ENCODE data around the gene CXCL17.
A peak's percentile ranks its signal among the peaks of the same experiment; 100 is the strongest.

Gene CXCL17

DNA sequence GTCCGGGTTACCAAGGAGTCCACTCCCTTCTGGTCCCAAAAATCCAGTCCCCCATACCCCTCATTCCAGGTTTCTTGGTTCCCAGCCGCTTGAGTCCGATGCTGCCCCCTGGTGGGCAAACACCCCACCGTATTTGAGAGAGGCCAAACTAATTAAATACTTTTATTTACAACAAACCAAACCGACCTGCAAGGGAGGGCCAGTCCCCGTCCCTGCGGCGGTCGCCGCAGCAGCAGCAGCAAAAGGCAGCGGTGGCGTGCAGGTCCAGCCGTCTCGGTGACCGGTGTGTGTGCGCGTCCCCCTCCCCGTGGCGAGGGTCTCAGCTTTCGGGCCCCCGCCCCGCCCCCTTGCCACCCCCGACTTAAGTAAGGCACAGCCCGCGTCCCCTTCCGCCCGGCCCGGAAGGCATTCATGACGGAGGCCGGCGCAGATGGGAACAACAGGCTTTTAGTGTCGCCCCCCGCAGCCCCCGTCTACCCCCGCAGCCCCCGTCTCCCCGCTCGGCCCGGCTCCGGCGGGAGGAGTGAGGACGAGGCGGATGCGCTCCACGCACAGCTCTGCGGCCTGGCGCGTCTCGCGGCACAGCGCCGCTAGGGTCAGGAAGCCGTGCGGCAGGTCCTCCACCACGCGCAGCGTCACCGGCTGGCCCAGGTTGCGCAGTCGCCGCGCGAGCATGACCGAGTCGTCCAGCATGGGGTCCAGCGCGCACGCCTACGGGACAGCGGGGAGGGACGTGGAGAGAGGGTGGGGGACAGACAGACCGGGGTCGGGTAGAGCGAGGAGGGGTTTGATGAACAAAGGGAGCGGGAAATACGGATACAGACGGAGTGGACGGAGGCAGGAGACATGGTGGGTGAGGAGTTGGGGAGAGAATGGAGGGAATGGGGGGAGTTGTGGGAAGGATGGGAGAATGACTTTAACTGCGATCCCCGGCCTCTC is 41.1 kb downstream of the CXCL17 start:
- peak; percentile 76 for DNase-seq (ENCODE audit: insufficient read length, low spot score)
- peak; percentile 94 for FAIRE-seq

DNA sequence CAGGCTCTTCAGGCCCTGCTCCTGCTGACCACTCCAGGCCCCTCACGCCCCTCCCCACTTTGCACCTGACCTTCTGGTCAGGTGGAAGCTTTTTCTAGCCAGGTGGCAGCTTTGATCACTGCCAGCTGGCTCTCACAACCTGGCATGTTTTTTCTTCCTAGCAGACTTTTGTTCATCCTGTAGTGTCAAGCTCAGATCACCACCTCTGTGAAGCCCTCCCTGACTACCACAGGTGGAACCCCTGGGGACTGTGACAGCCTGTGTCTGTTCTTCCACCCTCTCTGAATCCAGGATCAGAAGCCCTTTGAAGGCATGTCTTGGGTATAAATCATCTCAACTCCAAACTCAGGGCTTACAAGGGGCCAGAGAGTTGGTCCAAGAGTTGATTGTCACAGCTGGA is 42.3 kb downstream of the CXCL17 start:
- FAIRE-seq: no peak
- DNase-seq (ENCODE audit: insufficient read length, low spot score): no peak

DNA sequence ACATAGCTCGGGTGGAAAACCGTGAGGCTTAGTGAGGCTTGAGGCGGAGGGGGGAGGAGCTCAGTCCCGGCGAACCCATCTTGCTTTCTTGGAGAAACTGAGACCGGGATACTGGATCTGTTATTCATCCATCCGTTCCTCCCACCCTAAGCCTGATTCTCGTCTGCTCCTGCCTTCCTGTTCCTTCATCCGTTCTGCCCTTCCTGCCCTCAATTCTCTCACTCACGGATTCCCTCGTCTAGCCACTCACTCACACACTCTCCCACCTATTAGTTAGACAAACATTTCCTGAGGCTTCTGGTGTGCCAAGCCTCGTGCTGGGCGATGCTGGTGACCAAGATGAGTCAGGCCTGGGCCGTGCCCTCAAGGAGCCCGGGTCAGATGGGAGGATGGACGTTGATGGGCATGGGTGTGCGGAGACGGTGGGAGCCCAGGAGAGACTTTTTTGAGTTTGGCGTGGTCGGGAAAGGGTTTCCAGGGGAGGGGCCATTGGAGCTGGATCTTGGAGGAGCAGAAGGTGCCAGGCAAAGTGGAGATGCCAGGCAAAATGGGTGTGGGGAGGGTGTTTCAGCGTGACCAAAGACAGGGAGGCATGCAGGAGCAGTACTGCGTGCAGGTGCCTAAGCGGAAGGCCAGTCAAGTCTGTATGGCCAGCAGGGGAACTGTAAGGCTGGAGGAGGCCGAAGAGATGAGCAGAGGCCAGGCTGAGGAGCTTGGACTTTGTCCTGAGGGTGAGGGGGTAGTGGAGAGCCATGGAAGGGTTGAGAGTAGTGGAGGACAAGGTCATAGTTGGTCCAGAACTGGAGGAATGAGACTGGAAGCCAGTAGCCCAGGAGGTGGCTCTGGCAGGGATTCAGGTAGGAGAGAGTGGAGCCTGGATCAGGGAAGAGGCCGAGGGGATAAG is 45.2 kb downstream of the CXCL17 start:
- FAIRE-seq: peak; percentile 48

DNA sequence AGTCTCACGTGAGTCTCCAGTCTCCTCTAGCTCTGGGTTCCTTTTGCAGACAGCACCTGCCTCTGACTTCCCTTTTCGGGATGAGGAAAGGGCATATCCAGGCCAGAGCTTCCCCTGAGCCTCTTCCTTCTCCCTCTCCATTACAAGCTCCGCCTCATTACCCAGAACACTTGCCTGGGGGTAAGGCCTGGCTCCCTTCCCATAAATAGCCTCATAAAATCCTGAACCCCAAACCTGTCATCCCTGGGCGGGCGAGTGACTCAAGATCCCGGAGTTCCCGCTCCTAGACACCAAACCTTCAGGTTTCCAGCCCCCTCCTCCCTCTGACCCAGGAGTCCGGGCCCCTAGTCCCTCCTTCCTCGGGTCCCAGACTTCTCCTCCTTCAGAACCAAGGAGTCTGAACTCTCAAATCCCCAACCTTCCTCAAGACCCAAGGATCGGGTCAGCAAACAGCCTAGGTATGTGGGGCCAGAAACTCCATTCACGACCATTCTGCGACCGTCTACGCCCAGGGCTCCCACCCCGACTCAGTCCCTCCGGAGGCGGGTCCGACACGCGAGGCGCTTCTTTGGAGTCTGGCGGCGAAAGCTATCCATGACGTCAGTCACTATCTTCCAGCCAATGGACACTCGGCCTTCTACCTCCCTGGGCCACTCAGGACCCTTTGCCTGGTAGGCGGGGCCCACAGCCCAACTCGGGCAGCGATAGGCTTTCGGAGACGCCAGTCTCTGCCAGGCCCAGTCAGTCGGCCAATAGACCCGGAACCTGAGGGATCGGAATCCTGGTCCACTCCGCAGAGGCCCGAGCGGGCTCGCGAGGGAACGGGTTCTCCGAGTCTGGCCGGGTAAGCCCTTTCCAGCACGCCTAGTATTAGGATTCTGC is 46.1 kb downstream of the CXCL17 start:
- peak; percentile 100 for DNase-seq (ENCODE audit: insufficient read length, low spot score)
- peak; percentile 90 for FAIRE-seq

More for the DNA sequence above, 45.2 kb downstream of the CXCL17 start:
- no peak for DNase-seq (ENCODE audit: insufficient read length, low spot score)

DNA sequence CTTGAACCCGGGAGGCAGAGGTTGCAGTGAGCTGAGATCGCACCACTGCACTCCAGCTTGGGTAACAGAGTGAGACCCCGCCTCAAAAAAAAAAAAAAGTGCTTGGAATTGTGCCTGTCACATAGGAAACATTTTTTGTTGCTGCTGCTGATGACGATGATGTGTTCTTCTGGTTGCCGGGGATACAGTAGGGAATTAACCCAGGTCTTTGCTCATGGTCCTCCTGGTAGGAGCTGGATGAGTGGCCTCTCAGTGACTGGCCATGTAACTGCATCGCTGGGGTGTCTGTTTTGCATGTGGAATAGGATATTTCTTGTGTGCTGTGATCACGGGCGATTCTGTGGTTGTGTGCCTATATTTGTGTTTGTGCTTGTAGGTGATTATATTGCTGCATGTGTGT is 48.0 kb downstream of the CXCL17 start:
- FAIRE-seq (no peak), DNase-seq (ENCODE audit: insufficient read length, low spot score) (no peak)

DNA sequence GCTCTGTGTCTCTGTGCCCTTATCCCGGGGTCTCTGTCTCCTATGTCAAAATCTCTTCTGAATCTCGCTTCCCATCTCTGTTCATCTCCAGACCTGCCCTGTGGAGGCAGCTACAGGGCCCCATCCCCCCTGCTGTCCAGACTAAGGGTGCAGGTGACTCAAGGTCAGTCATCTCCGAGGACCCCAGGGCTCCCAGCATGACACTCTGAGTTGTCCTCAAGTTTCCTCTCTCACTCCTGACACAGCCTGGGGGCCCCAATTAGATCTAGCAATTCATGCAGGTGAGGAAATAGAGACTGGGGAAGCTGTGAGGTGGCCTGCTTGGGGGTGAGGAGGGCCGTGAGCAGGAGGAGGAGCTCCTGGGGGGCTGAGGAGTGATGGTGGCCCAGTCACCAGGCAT is 50.6 kb downstream of the CXCL17 start:
- FAIRE-seq (no peak), DNase-seq (ENCODE audit: insufficient read length, low spot score) (no peak)

DNA sequence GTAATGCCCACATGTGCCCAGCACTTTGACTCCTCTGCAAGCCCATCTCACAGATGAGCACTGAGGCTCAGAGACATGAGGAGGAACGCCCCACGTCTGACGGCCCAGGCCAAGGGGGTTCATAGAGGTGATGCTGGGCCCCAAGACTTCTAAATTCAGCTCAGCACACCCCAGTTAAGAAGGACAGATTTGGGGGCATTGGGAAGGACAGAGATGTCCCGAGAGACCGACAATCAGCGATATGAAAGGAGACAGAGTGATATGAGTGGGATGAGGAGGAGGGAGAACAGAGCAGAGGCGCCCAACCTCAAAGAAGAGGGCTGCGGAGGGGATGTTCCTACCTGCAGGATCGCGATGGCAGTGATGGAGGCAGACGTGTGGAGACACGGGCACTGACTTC is 52.8 kb downstream of the CXCL17 start, which contains the start of gene CNFN:
CNFN (minus strand) TSS at position 399 of the 400 bp plus-strand sequence. CDS start 1,260 bp downstream, outside the sequence.
- DNase-seq (ENCODE audit: insufficient read length, low spot score) (no peak), FAIRE-seq (no peak)

DNA sequence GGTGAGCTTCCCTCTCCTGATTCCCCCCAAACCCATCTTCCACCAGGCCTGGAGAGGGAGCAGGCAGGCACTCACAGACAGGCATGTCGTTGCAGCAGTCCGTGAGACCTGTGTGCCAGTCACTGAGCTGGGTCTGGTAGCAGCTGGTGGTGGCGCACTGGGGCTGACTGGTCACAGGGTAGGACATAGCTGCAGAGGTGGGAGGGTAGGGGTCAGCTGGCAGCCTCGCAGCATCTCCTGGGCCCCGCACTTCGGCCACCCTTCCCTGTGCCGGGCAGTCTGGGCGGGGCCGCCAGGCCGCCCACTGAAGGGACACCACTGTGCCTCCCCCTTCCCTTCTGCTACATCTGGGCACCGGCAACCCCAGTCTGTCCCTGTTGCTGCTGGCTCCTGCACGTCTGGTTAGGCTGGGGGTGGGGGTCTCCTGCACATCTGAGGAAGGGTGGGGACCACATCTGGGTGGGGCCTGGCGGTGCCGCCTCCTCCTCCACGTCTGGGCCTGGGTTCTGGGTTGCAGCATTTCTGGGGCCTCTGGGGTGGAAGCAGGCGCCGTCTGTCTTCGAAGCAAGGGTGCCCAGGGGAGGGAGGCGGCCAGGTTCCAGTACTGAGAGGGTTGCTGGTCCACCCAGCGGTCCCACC is 53.8 kb downstream of the CXCL17 start:
- DNase-seq (ENCODE audit: insufficient read length, low spot score) (no peak), FAIRE-seq (peak; percentile 48)

DNA sequence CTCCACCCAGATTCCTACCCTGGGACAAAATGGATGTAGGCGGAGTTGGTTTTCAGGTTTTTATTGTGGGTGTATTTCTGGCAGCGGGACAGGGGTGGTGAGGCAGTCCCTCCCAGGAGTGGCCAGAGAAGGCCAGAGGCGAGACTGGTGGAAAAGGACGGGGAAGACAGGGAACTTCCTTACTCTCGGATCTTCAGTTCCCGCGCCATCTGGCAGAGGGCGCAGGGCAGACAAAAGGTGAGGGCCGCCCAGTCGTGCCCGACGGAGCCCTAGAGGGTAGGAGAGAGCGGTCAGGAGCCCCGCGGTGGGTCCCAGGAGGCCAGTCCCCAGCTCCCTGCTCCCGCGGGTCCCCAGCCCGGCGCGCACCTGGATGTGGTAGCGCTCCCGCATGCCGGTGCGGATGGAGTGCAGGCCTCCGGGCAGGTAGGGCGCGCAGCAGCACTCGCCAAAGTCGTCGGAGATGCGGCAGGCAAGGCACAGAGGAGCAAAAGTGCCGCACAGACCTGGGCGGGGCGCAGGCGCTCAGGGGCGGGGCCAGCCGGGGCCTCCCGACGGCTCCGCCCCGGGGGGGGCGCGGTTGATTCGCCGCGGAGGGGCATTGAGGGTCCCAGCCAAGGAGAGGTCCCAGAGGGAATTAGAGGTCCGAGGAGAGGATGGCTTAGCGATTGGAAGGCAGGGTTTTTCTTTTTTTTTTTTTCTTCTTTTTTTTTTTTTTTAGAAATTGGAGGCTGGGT is 55.6 kb downstream of the CXCL17 start:
- FAIRE-seq: peak; percentile 81
- peak; percentile 82 for DNase-seq (ENCODE audit: insufficient read length, low spot score)

DNA sequence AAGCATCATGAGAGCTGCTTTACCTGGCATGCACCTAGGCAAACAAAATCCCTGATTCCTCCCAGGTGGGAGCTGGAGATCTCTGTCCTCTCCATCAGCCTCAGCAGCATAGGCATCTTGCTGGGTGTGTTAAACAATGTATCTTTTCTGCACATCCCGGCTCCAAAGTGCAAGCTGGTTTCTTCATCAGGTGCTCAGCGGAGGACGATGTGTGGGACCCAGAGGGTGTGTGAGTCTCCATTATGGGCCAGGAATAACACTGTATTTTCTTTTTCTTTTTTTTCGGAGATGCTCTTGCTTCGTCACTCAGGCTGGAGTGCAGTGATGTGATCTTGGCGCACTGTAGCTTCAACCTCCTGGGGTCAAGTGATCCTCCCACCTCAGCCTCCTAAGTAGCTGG is 62.6 kb downstream of the CXCL17 start:
- DNase-seq (ENCODE audit: insufficient read length, low spot score): no peak
- FAIRE-seq: no peak

All from HTR-8/SVneo (cell line).